ENCODE measurements around the gene TBL3. TPM values are rescaled to one million over a fixed set of nuclear protein-coding genes. Genes with fewer than 3 reads are reported as not detected.
A peak's percentile ranks its signal among the peaks of the same experiment; 100 is the strongest.

TBL3 gene
- total and polyA plus RNA-seq, 2 of the 8 experiments (the other 6 are each of a cell fraction or from before 2014, with no cell fraction given), result 65.8 to 137 TPM

GRCh38 chr16:2005646-2006045 is 33.8 kb downstream of the TBL3 start:
- Histone ChIP-seq H3K36me3 (ENCODE audit: control insufficient read depth in 2 of 4, insufficient read depth in 4 of 4, low read length in 3 of 4) (peaks cover 14 to 27% (median 20%) of the 10 kb centered on the region in 4 experiments), H2BK120ac (replicated peaks; ENCODE audit: low read depth, low read length) (no peak overlapping the region), H3K23me2 (ENCODE audit: low read depth, low read length) (peaks cover 12% of the 10 kb centered on the region; the same call in 1 of the 2 replicates), H2BK5ac (ENCODE audit: low read depth, low read length) (peak overlapping the region; percentile 35; the same call in 1 of the 2 replicates), H3K79me2 (ENCODE audit: control insufficient read depth in 1 of 2, insufficient read depth in 2 of 2, low read length in 2 of 2) (peaks cover 22 to 52% of the 10 kb centered on the region in 2 experiments; a peak in 3 of 4 replicates), H3K23ac (ENCODE audit: insufficient read length) (no peak overlapping the region), H3K9me3 (ENCODE audit: insufficient read depth in 2 of 2, low read depth in 1 of 2, low read length in 1 of 2) (no peaks in the 10 kb centered on the region), H3K18ac (ENCODE audit: extremely low read depth, low read length) (no peak overlapping the region), H2BK12ac (ENCODE audit: low read depth, low read length) (no peak overlapping the region), H3K4me1 (replicated peaks in 1 of 4; ENCODE audit: control insufficient read depth in 3 of 4, insufficient read depth in 4 of 4, low read length in 3 of 4) (peaks cover 3 to 38% (median 22%) of the 10 kb centered on the region in 4 experiments), H3K9ac (replicated peaks in 1 of 4; ENCODE audit: extremely low read depth in 1 of 4, low read depth in 3 of 4, low read length in 3 of 4) (no peak overlapping the region), H3K14ac (ENCODE audit: insufficient read length) (no peak overlapping the region), H4K5ac (ENCODE audit: insufficient read length, low read depth, low read length) (no peak overlapping the region), H3K27me3 (replicated peaks in 1 of 4; ENCODE audit: control insufficient read depth in 3 of 4, extremely low read depth in 1 of 4, insufficient read depth in 3 of 4, low read length in 3 of 4) (no peaks in the 10 kb centered on the region), H2BK15ac (ENCODE audit: low read length) (no peak overlapping the region), H3K4me2 (ENCODE audit: insufficient read depth in 1 of 2, low read depth in 2 of 2, low read length in 2 of 2) (no peak overlapping the region), H2AK5ac (ENCODE audit: low read depth, low read length) (no peak overlapping the region), H2BK20ac (ENCODE audit: low read length) (no peak overlapping the region), H4K91ac (replicated peaks; ENCODE audit: insufficient read length, low read length) (no peak overlapping the region), H3K79me1 (ENCODE audit: low read depth, low read length) (peaks cover 9% of the 10 kb centered on the region; the same call in 1 of the 2 replicates), H4K8ac (ENCODE audit: extremely low read depth, insufficient read depth, low read length) (no peak overlapping the region), H3K56ac (replicated peaks; ENCODE audit: insufficient read length, low read depth, low read length) (no peak overlapping the region), H3K27ac (ENCODE audit: low read depth, low read length) (no peak overlapping the region), H3K4me3 (ENCODE audit: extremely low read depth in 1 of 4, insufficient read depth in 2 of 4, low read depth in 3 of 4, low read length in 4 of 4) (no peak overlapping the region), H4K20me1 (replicated peaks in 1 of 2; ENCODE audit: control insufficient read depth in 1 of 2, insufficient read depth in 2 of 2, low read length in 2 of 2) (peaks cover 29 to 62% of the 10 kb centered on the region in 2 experiments), H3K4ac (replicated peaks; ENCODE audit: insufficient read length, low read depth, low read length) (no peak overlapping the region), H2AFZ (ENCODE audit: low read length) (no peak overlapping the region)
- 89% methylated on average over 20 of the region's 21 CpGs; no CpG with 5 or more reads in 1 of the 2 experiments for WGBS, 2 experiments (ENCODE audit: extremely low coverage in 1 of 2, insufficient coverage in 1 of 2, insufficient read length in 1 of 2, insufficient replicate concordance in 2 of 2, low coverage in 1 of 2, low lambda C conversion rate in 2 of 2, missing lambda C conversion rate in 1 of 2)
- FAIRE-seq (no peak), DNase-seq (ENCODE audit: low read depth in 1 of 2, low spot score in 2 of 2) (no peak)
- POLR2A ChIA-PET (ENCODE audit: partially characterized antibody), result interaction anchor here (0.6 to 4.7 kb wide), 11 partner anchors 9 to 1263 kb away, joined by 3 to 37 read pairs (median 7); partner anchors contain the start of genes RNF151, RPS2, SYNGR3 and TRAF7
- CTCF ChIA-PET (ENCODE audit: partially characterized antibody), result interaction anchor here (0.7 to 4.3 kb wide), 17 partner anchors 7 to 147 kb away, joined by 3 to 55 read pairs (median 9); partner anchors contain the start of genes NPW, NTHL1, SYNGR3 and TSC2
- no peak for TF ChIP-seq SP2 (IDR thresholded peaks at IDR 0.05; ENCODE audit: low read length)
- no peak for TF ChIP-seq CREB1 (IDR thresholded peaks at IDR 0.05)
- TF ChIP-seq ASH2L (IDR thresholded peaks at IDR 0.05; ENCODE audit: low read length), result no peak
- no peak for TF ChIP-seq FOSL1 (IDR thresholded peaks at IDR 0.05; ENCODE audit: insufficient read depth, low read depth, low read length)
- TF ChIP-seq PHF8 (conservative IDR thresholded peaks at IDR 0.05; ENCODE audit: low read depth, low read length), result no peak
- TF ChIP-seq SRF (IDR thresholded peaks at IDR 0.05; ENCODE audit: low read depth, low read length), result no peak
- TF ChIP-seq KDM5A (IDR thresholded peaks at IDR 0.05; ENCODE audit: low read length), result no peak
- no peak for TF ChIP-seq SIRT6 (IDR thresholded peaks at IDR 0.05; ENCODE audit: low read length)
- TF ChIP-seq CTCF (IDR thresholded peaks at IDR 0.05; ENCODE audit: control extremely low read depth in 1 of 3, insufficient read depth in 1 of 3, low read depth in 1 of 3, low read length in 3 of 3), result peak in 2 of 3 experiments; percentile 50; a peak in 3 of 4 replicates
- TF ChIP-seq SP1 (IDR thresholded peaks at IDR 0.05; ENCODE audit: low read depth, low read length), result no peak
- peak; percentile 67 to 76 for TF ChIP-seq RAD21 (IDR thresholded peaks at IDR 0.05 in 1 of 2, conservative IDR thresholded peaks at IDR 0.05 in 1 of 2; ENCODE audit: low read depth in 2 of 2, low read length in 2 of 2)
- no peak for TF ChIP-seq BCL11A (IDR thresholded peaks at IDR 0.05; ENCODE audit: low read depth in 2 of 2, low read length in 2 of 2)

Measured in H1 (cell line).